Left colon (tissue), 2 donors: ENCODE measurements around the gene HECTD3. TPM values are rescaled to one million over a fixed set of nuclear protein-coding genes. Genes with fewer than 3 reads are reported as not detected.
A peak's percentile ranks its signal among the peaks of the same experiment; 100 is the strongest.
"Not testable (repeated sequence)": the region's sequence is repeated elsewhere in the genome, so short reads cannot be mapped to it uniquely, and the experiment has no call there.

ENCODE experiments used
- ATAC-seq: fragments of 200-7000 bp; cut with Tn5 transposase; one replicate; pipeline ENCODE4 v1.9.1; 2020; ENCODE audit warnings: mild to moderate bottlenecking, moderate library complexity
- DNase-seq, 2 donors: peaks; one replicate each; pipeline ENCODE4 v3.0.0-alpha.2; 2020
- intact Hi-C, 2 donors: fragments of 100-400 bp; cut with DNase I in 1 of 2; cut with micrococcal nuclease in 1 of 2; formaldehyde crosslinking; loops; one replicate each; pipeline versions ENCODE4 v1.11.2 to v1.14.0; 2022; cut with DNase I, micrococcal nuclease
- total RNA-seq, 2 donors: library from RNA; stranded (reverse); fragmentation: NEBNext Ultra II Directional; extraction: Animal tissue kit (Norgen Biotek cat#: 25700); gene quantifications; one replicate each; pipeline ENCODE4 v1.2.1, GENCODE V29; 2021
- donor health status: DM: no; HTN: no; CAD: no.
- donor health status: DM: yes; HTN: yes; CAD: no.

Gene HECTD3
- total RNA-seq, 2 donors from 2014 or later = 112 to 126 TPM

DNA sequence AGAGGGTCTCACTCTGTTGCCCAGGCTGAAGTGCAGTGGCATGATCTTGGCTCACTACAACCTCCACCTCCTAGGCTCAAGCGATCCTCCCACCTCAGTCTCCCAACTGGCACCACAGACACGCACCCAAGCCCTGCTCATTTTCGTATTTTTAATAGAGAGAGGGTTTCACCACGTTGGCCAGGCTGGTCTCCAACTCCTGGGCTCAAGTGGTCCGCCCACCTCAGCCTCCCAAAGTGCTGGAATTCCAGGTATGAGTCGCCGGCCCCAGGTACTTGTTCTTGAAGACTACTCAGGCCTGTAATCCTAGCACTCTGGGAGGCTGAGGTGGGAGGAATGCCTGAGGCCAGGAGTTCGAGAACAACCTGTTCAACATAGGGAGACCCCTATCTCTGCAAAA lies 9.5 kb downstream of the HECTD3 start:
- ATAC-seq, intact Hi-C loops, DNase-seq: not testable (repeated sequence)

DNA sequence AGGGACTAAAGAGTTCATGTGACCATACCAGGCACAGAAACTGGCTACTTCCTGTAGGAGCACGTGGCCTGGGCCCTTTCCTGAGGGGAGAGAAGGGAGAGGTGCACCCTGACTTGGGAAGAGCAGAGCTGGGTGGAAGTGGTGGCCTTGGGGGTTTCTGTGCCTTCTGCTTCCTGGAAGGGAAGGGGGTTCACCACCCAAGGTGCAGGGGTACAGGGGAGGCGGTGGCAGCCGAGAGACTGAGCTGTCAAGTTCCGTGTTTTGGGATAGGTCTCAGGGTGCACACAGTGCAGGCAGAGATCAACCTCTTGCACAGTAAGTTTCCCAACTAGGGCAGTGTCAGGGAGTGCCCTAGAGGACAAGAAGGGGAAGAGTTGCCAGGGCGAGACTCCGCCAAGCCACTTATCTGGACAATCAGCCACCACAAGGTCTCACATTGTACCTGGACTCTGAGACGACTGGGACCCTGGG lies 10.1 kb downstream of the HECTD3 start:
- ATAC-seq = peak; percentile 23
- intact Hi-C loops = no loop called here
- DNase-seq = no peak

DNA sequence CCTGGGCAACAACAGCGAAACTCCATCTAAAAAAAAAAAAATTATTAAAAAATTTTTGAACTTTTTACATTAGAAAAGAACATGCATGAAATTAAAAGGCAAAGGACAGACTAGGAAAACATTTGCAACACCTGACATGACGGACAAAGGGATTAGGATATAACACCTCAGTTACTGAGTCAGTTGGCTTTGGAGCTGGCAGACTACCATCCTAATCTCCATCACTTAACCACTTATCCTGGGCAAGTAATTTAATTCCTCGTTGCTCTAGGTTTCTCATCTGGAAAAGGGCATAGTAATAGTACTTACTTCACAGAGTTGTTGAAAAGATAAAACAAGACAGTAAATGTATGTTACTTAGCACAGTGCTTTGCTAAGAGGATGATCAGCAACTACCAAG lies 11.9 kb downstream of the HECTD3 start:
- no peak for ATAC-seq
- intact Hi-C loops = no loop called here
- DNase-seq = no peak

DNA sequence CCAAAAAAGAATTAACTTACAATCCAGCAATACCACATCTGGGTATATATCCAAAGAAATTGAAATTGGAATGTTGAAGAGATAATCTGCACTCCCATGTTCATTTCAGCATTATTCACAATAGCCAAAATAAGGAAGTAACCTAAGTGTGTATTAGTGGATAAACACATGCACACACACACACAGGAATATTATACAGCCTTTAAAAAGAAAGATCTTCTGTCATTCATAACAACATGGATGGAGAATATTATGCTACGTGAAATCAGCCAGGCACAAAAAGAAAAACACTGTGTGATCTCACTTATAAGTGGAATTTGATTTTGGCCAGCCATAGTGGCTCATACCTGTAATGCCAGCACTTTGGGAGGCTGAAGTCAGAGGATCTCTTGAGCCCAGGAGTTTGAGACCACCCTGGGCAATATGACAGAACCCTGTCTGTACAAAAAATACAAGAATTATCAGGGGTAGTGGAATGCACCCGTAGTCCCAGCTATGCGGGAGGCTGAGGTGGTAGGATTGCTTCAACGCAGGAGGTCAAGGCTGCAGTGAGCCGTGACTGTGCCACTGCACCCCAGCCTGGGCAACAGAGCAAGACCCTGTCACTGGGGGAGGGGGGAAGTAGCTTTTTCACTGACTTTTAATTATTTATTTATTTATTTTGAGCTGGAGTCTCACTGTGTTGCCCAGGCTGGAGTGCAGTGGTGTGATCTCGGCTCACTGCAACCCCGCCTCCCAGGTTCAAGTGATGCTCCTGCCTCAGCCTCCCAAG lies 15.5 kb downstream of the HECTD3 start:
- intact Hi-C loops = no loop called here
- DNase-seq (no peak), ATAC-seq (no peak)

DNA sequence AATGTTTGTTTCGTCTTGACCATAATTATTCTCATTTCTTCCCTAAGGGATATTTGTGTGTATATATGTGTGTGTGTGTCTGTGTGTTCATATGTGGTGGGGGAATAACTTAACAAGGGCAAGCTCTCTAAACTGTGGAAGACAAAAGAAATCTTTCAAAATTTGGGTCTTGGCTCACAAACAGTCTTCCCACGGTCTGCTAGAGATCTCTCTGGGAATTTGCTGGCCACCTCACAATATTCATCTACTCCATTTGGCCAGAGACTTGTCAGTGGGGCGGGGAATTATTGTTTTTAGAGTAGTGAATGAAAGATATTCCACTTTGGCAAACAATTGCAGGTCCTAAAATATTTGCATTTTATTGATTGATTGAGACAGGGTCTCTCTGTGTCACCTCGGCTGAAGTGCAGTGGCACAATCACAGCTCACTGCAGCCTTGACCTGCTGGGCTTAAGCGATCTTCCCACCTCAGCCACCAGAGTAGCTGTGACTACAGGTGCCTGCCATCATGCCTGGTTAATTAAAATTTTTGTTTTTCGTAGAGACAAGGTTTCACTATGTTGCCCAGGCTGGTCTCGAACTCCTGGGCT lies 16.7 kb downstream of the HECTD3 start:
- intact Hi-C loops = no loop called here
- ATAC-seq = no peak

DNA sequence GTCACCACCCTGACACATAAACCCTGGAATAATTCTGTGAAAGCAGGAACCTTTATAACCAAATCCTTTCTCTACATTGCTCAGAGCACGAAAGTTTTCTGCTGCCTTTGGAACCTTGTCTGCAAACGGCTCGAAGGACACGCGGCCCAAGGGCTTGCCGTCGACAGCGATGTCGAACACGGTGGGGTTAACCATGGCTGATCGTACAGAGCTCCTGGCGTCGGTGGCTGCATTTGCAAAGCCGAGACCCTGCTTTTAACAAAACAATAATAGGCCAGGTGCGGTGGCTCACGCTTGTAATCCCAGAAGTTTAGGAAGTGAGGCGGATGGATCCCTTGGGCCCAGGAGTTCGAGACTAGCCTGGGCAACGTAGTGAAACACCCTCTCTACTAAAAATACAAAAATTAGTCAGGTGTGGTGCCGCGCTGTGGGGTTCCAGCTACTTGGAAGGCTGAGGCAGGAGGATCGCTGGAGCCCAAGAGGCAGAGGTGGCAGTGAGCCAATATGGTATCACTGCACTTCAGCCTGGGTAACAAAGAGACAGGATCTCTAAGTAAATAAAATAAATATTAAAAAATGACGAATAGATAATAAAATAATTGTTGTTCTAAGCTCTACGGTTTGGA lies 22.5 kb downstream of the HECTD3 start:
- DNase-seq (no peak), ATAC-seq (no peak)

More for the DNA sequence above, 16.7 kb downstream of the HECTD3 start:
- no peak for DNase-seq

DNA sequence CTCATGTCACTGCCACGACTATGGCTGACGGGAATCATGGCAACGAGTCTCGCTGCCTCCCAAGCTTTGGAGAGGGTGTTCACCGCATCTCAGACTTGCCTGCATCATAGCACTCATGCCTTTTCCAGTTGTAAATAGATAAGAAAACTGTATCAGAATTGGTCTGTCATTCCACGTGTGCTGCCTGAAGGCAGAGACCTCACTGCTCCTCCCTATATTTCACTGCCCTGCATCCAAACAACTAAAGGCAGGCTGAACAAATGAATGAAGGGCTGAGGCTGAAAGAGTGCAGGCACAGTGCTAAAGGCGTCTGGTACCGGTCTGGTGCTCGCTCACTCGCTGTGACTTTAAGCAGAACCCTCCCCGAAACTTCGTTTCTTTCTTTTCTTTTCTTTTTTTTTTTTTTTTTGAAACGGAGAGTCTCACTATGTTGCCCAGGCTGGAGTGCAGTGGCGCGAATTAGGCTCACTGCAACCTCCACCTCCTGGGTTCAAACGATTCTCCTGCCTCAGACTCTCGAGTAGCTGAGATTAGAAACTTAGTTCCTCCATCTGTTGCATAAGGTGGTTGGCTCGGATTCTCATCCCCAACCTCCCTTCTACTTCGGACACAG lies 25.3 kb downstream of the HECTD3 start:
- DNase-seq (no peak), ATAC-seq (peak; percentile 36)
- intact Hi-C loops = no loop called here

More for the DNA sequence above, 22.5 kb downstream of the HECTD3 start:
- intact Hi-C loops = no loop called here

DNA sequence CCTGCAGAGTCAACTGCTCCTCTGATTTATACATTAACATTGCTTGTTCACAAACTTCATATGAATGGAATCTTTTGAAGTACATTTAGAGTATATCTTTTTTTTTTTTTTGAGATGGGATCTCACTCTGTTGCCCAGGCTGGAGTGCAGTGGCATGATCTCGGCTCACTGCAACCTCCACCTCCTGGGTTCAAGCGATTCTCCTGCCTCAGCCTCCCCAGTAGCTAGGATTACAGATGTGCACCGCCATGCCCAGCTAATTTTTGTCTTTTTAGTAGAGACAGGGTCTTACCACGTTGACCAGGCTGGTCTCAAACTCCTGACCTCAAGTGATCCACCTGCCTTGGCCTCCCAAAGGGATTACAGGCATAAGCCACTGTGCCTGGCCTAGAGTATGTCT lies 33.8 kb downstream of the HECTD3 start:
- DNase-seq, intact Hi-C loops, ATAC-seq: not testable (repeated sequence)

DNA sequence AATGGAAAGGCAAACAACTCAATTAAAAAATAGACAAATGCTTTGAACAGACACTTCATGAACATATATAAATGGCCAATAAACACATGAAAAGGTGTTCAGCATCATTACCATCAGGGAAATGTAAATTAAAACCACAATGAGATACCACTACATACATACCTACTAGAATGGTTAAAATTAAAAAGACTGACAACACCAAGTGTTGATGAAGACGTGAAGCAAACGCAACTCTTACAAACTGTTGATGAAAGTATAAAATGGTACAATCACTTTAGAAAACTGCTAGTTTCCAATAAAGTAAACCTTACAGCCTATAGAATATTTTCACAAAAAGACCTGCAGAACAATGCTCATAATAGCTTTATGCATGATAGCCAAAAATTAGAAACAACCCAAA lies 34.9 kb downstream of the HECTD3 start:
- DNase-seq (no peak), ATAC-seq (no peak)

DNA sequence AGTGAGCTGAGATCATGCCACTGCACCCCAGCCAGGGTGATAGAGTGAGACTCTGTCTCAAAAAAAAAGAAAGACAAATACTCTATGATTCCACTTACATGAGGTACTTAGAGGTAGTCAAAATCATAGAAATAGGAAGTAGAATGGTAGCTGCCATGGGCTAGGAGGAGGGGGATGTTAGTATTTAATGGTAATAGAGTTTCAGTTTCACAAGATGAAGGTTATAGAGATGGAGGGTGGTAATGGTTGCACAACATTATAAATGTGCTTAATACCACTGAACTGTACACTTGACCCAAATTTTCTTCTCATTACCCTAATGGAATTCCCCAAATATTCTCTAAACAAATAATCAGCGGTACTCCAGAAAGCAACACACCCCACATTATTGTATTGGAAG lies 37.5 kb downstream of the HECTD3 start:
- DNase-seq (no peak), ATAC-seq (no peak)
- intact Hi-C loops = no loop called here

More for the DNA sequence above, 34.9 kb downstream of the HECTD3 start:
- intact Hi-C loops = no loop called here

DNA sequence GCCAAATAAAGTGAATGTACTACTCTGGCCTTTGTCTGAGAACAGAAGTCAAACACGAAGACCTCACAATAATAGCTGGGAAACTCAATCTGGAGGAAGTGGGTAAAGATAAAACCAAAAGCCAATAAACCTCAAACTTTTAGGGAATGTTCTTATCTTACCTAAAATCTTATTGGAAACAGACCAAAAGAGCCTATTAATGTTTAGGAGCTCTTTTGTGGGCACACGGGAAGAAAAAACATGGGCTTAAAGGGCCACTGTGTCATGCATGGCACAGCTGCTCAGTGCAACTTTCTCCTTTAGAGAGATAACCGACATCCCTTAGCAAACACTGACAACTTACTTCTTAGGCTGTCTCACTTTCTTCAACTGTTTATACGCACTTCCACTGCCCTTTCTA lies 40.8 kb downstream of the HECTD3 start:
- DNase-seq = no peak
- intact Hi-C loops = no loop called here
- no peak for ATAC-seq

DNA sequence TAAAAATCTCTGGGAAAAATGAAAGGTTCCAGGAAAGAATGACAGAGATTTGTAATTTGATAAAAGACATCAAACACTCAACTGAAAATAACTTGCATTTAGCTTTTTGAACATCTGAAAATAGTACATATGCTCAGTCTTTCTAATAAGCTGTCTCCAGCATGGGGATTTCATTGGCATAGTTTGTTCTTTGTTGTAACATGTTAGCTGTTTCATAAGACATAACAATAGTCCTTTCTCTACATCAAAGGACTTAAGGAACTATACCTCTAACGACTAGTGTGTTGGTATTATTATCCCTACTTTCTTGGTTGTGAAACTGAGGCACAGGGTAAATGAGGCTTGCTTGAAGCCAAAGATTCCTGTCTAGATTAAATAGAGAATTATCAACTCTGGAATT lies 46.7 kb downstream of the HECTD3 start:
- DNase-seq = no peak
- intact Hi-C loops = no loop called here
- no peak for ATAC-seq

DNA sequence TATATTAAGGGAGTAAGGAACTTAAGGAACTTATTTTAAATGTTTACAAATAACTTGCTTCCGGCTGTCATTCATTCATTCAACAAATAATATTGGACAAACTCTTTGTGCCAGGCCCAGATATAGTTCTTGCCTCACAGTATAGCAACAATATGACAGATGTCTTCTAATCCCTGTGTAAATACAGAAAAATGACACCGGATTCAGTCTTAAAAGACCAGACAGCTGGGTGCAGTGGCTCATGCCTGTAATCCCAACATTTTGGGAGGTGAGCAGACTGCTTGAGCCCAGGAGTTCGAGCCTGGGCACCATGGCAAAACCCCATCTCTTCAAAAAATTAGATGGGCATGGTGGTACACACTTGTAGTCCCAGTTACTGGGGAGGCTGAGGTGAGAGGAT lies 48.4 kb downstream of the HECTD3 start:
- intact Hi-C loops = no loop called here
- no peak for DNase-seq
- ATAC-seq = no peak

DNA sequence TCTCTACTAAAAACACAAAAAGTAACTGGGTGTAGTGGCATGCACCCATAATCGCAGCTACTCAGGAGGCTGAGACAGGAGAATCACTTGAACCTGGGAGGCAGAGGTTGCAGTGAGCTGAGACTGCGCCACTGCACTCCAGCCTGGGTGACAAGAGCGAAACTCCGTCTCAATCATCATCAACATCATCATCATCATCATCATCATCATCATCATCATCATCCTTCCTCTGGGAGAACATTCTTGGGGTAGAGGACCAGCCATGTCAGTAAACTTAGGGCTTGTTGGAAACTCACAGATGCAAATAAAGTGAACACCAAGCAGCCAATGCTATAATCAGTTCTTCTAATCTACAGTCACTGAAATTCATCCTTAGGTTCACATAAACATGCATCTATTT lies 49.1 kb downstream of the HECTD3 start:
- intact Hi-C loops, ATAC-seq, DNase-seq: not testable (repeated sequence)

DNA sequence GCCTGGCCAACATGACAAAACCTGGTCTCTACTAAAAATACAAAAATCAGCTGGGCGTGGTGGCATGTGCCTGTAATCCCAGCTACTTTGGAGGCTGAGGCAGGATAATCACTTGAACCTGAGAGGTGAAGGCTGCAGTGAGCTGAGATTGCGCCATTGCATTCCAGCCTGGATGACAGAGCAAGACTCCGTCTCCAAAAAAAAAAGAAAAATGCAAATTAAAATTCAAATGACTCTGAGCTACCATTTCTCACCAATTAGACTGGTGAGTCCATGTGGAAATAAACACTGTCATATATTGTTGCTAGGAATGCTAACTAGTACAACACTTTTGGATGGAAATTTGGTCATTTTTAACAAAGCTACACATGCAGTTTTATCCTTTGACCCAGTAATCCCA lies 53.6 kb downstream of the HECTD3 start:
- ATAC-seq, intact Hi-C loops, DNase-seq: not testable (repeated sequence)

DNA sequence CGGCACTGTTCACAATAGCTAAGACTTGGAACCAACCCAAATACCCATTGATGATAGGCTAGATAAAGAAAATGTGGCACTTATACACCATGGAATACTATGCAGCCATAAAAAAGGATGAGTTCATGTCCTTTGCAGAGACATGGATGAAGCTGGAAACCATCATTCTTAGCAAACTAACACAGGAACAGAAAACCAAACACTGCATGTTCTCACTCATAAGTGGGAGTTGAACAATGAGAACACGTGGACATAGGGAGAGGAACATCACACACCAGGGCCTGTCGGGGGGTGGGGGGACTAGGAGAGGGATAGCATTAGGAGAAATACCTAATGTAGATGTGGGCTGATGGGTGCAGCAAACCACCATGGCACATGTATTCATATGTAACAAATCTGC lies 55.0 kb downstream of the HECTD3 start:
- intact Hi-C loops, DNase-seq, ATAC-seq: not testable (repeated sequence)
